Vagina (tissue), 2 donors: ENCODE measurements around the gene AMIGO3. TPM values are rescaled to one million over a fixed set of nuclear protein-coding genes. Genes with fewer than 3 reads are reported as not detected.

Experiments
- DNase-seq, 2 donors: peaks; one replicate each; pipeline ENCODE4 v3.0.0-alpha.2; 2017; ENCODE audit errors: extremely low spot score in 2 of 2
- H3K27ac ChIP-seq: fragments of 200-600 bp; sonication (generic); one replicate; pipeline ENCODE4 v1.5.1; 2019
- H3K27me3 ChIP-seq: fragments of 200-600 bp; sonication (generic); one replicate; pipeline ENCODE4 v1.5.1; 2019
- H3K36me3 ChIP-seq, 2 donors: fragments of 200-600 bp; sonication (generic); one replicate each; pipeline ENCODE4 v1.5.1; 2017 to 2019
- H3K4me1 ChIP-seq: fragments of 200-600 bp; sonication (generic); one replicate; pipeline ENCODE4 v1.5.1; 2019
- H3K4me3 ChIP-seq, 2 donors: fragments of 200-600 bp; sonication (generic); 1 replicate in 1 of 2; 2 replicates in 1 of 2; pipeline ENCODE4 v1.5.1; 2016 to 2019
- H3K9me3 ChIP-seq: fragments of 200-600 bp; sonication (generic); one replicate; pipeline ENCODE4 v1.5.1; 2019
- POLR2A ChIP-seq, 2 donors: fragments of 450-650 bp; IDR thresholded peaks; one replicate each; pipeline ENCODE4 v1.6.1; 2017; ENCODE audit warnings: antibody characterized with exemption in 2 of 2, mild to moderate bottlenecking in 2 of 2, moderate library complexity in 2 of 2
- POLR2AphosphoS5 ChIP-seq, 2 donors: sonication (generic); formaldehyde crosslinking; IDR thresholded peaks; one replicate each; pipeline ENCODE4 v1.9.0; 2017; ENCODE audit warnings: antibody characterized with exemption in 2 of 2, mild to moderate bottlenecking in 2 of 2, low read depth in 1 of 2; ENCODE audit not compliant: insufficient read depth in 1 of 2
- intact Hi-C: fragments of 100-400 bp; cut with DNase I; formaldehyde crosslinking; loops from one replicate; pipeline ENCODE4 v1.15.1; 2023
- total RNA-seq: library from RNA; depleted of rRNA; stranded (reverse); fragments of >200 nt; gene quantifications from one replicate; pipeline ENCODE4 v1.2.3, GENCODE V29; 2016
- TF ChIP-seq, protein P1 (sequence below), 3 experiments: fragments of 450-650 bp in 2 of 3; fragments of 200-600 bp in 1 of 3; sonication (generic) in 1 of 3; IDR thresholded peaks; one replicate each; pipeline ENCODE4 v1.5.1; 2017 to 2019; ENCODE audit warnings: antibody characterized with exemption in 3 of 3, mild to moderate bottlenecking in 2 of 3, moderate library complexity in 2 of 3

Gene AMIGO3
- total RNA-seq, 1 donor from 2014 or later: not detected

DNA sequence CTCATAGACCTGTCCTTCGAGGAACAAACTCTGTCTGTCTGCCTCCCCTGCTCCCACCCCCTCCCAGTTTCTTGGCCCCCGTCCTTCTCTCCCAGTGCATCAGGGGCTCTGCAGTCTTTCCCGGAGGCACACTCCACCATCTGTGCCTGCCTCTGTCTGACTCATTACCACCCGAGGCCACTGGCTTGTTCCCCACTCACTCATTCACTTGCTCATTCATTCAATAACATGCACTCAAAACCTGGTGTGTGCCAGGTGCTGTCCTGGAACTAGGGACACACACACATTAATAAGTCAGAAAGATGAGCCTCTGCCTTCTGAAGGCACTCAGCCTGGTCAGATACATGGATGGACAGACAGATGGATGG, 12.4 kb downstream of the AMIGO3 start:
- TF ChIP-seq POLR2AphosphoS5 (IDR thresholded peaks at IDR 0.05; ENCODE audit: insufficient read depth in 1 of 2, low read depth in 1 of 2): no peak
- no peak for TF ChIP-seq POLR2A (IDR thresholded peaks at IDR 0.05)
- TF ChIP-seq, protein P1, sequence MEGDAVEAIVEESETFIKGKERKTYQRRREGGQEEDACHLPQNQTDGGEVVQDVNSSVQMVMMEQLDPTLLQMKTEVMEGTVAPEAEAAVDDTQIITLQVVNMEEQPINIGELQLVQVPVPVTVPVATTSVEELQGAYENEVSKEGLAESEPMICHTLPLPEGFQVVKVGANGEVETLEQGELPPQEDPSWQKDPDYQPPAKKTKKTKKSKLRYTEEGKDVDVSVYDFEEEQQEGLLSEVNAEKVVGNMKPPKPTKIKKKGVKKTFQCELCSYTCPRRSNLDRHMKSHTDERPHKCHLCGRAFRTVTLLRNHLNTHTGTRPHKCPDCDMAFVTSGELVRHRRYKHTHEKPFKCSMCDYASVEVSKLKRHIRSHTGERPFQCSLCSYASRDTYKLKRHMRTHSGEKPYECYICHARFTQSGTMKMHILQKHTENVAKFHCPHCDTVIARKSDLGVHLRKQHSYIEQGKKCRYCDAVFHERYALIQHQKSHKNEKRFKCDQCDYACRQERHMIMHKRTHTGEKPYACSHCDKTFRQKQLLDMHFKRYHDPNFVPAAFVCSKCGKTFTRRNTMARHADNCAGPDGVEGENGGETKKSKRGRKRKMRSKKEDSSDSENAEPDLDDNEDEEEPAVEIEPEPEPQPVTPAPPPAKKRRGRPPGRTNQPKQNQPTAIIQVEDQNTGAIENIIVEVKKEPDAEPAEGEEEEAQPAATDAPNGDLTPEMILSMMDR (IDR thresholded peaks at IDR 0.05): no peak
- no peaks in the 10 kb centered on the region for H3K4me1 ChIP-seq
- no peaks in the 10 kb centered on the region for H3K27me3 ChIP-seq
- intact Hi-C loops: no loop called here
- H3K27ac ChIP-seq: no peak overlapping the region
- no peak overlapping the region for H3K4me3 ChIP-seq
- no peak for DNase-seq
- no peaks in the 10 kb centered on the region for H3K9me3 ChIP-seq
- peaks cover 0 to 33% of the 10 kb centered on the region in 2 donors for H3K36me3 ChIP-seq

DNA sequence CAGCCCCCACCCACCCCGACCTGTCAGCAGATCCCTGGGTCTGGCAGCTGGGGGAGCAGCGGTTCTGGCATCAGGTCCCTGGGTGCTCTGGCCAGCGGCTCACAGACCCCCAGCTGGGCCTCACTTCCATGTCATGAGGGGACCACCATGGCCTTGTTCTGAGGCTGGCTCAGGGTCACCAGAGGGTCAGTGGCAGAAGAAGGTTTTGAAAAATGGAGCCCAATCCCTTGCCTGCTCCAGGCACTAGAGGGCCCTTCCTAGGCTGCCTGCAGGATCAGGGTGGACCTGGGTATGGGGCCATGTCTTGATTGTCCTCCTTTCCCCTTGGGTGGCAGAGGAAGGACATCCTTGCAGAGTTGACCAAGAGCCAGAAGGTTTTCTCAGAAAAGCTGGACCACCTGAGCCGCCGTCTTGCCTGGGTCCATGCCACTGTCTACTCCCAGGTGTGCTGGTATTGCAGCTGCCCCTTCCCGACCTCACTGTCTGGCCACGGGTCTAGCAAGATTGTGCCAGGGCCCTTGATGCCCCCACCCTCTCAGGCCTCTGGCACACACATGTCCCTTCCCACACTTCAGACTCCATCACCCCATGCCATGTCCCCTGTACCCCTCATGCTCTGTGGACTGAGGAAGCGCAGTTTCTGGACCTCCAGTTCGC, 12.9 kb downstream of the AMIGO3 start:
- Histone ChIP-seq H3K27ac (no peak overlapping the region), H3K4me1 (no peaks in the 10 kb centered on the region), H3K27me3 (no peaks in the 10 kb centered on the region), H3K9me3 (no peaks in the 10 kb centered on the region), H3K4me3 (no peak overlapping the region), H3K36me3 (peaks cover 0 to 38% of the 10 kb centered on the region in 2 donors)
- DNase-seq: no peak
- no peak for TF ChIP-seq POLR2AphosphoS5 (IDR thresholded peaks at IDR 0.05; ENCODE audit: insufficient read depth in 1 of 2, low read depth in 1 of 2)
- TF ChIP-seq, protein P1 (IDR thresholded peaks at IDR 0.05): no peak
- no peak for TF ChIP-seq POLR2A (IDR thresholded peaks at IDR 0.05)
- intact Hi-C loops: no loop called here

DNA sequence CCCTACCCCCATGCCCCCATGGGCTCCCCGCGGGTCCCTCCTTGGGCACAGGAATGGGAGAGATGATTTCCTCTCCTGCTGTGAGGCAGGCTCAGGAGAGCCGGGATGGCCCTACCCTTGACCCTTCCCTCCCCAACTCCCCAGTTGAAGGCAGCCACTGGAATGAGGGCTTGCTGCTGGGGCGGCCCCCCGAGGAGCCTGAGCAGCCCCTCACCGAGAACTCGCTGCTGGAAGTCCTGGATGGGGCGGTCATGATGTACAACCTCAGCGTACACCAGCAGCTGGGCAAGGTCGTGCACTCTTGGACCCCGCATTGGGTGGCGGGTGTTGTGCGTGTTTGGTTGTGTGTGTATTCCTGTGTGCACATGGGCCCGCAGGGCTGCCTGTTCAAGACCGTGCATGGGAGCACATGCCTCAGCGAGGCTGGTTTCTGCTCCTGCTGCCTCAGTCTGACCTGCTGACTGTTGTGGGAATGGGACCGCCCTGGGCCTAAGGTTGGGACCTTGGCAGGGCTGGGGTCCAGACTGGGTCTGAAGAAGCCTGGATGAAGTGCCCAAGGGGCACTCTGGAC, 14.0 kb downstream of the AMIGO3 start:
- Histone ChIP-seq H3K36me3 (peaks cover 0 to 41% of the 10 kb centered on the region in 2 donors), H3K27ac (no peak overlapping the region), H3K4me1 (no peaks in the 10 kb centered on the region), H3K4me3 (no peak overlapping the region), H3K27me3 (no peaks in the 10 kb centered on the region), H3K9me3 (no peaks in the 10 kb centered on the region)
- DNase-seq: no peak
- TF ChIP-seq POLR2A (IDR thresholded peaks at IDR 0.05) (no peak), POLR2AphosphoS5 (IDR thresholded peaks at IDR 0.05; ENCODE audit: insufficient read depth in 1 of 2, low read depth in 1 of 2) (no peak)
- TF ChIP-seq, protein P1 (IDR thresholded peaks at IDR 0.05): no peak
- intact Hi-C loops: no loop called here

DNA sequence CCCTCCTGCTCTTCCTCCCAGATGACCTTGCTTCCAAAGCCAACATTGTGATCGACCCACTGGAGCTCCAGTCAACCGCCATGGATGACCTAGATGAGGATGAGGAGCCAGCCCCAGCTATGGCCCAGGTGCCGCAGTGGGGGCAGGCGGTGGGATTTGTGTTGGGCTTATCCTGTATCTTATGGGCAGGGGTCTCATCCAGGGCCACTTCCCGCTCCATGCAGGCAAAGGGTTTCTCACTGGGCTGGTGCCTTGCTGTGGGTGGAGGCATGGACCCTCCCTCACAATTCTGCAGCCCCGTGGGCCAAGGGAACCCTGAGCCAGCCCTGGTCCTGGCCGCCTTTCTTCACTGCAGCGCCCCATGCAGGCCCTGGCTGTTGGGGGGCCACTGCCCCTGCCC, 14.9 kb downstream of the AMIGO3 start:
- intact Hi-C loops: no loop called here
- Histone ChIP-seq H3K27ac (no peak overlapping the region), H3K9me3 (no peaks in the 10 kb centered on the region), H3K4me3 (no peak overlapping the region), H3K27me3 (no peaks in the 10 kb centered on the region), H3K36me3 (peaks cover 0 to 41% of the 10 kb centered on the region in 2 donors), H3K4me1 (no peaks in the 10 kb centered on the region)
- no peak for DNase-seq
- TF ChIP-seq POLR2AphosphoS5 (IDR thresholded peaks at IDR 0.05; ENCODE audit: insufficient read depth in 1 of 2, low read depth in 1 of 2) (no peak), POLR2A (IDR thresholded peaks at IDR 0.05) (no peak)
- TF ChIP-seq, protein P1 (IDR thresholded peaks at IDR 0.05): no peak

DNA sequence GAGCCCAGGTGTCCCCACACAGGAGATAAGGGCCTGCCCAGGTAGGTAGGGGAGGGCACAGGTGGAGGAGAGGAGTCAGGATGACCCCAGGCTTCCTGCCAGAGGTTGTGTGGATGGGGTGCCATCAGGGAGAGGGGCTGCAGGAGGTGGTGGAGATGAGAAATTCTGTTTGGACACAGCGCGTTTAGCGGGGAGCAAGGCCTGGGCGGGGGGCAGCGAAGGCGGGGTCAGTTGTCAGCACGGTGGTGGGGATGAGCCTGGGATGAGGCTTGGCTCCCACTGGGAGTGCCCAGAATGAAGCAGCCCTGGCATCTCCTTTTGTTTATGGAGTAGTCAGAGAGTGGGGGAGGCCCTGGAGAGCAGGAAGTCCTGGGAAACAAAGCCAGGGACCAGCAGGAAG, 15.5 kb downstream of the AMIGO3 start:
- intact Hi-C loops: no loop called here

More for the DNA sequence above, 15.5 kb downstream of the AMIGO3 start:
- Histone ChIP-seq H3K4me3 (no peak overlapping the region), H3K9me3 (no peaks in the 10 kb centered on the region), H3K4me1 (no peaks in the 10 kb centered on the region), H3K27me3 (no peaks in the 10 kb centered on the region), H3K36me3 (peaks cover 0 to 41% of the 10 kb centered on the region in 2 donors), H3K27ac (no peak overlapping the region)
- TF ChIP-seq POLR2A (IDR thresholded peaks at IDR 0.05) (no peak), POLR2AphosphoS5 (IDR thresholded peaks at IDR 0.05; ENCODE audit: insufficient read depth in 1 of 2, low read depth in 1 of 2) (no peak)
- TF ChIP-seq, protein P1 (IDR thresholded peaks at IDR 0.05): no peak
- no peak for DNase-seq
